Natural killer cell (primary cell): Measurements from ENCODE around the gene CYP27C1. TPM values are rescaled to one million over a fixed set of nuclear protein-coding genes. Genes with fewer than 3 reads are reported as not detected.
A peak's percentile ranks its signal among the peaks of the same experiment; 100 is the strongest.

Source experiments
- ATAC-seq, 3 donors: fragments of 150-1000 bp in 2 of 3; fragments of 200-7000 bp in 1 of 3; cut with Tn5 transposase; 1 replicate in 1 of 3; 2 replicates in 2 of 3; pipeline ENCODE4 v1.10.0; 2021; ENCODE audit warnings: mild to moderate bottlenecking in 2 of 3, moderate library complexity in 2 of 3
- DNase-seq, 2 donors: peaks; one replicate each; pipeline versions ENCODE4 v3.0.0 to v3.0.0-alpha.2; 2013 to 2021; ENCODE audit warnings: mixed read lengths in 1 of 2
- H3K27ac ChIP-seq: one replicate; pipeline ENCODE4 v1.5.1; 2013; ENCODE audit warnings: mild to moderate bottlenecking, low read length
- H3K27me3 ChIP-seq: one replicate; pipeline ENCODE4 v1.6.1; 2013; ENCODE audit warnings: low read length; ENCODE audit not compliant: control insufficient read depth, insufficient read depth
- H3K36me3 ChIP-seq: one replicate; pipeline ENCODE4 v1.6.1; 2013; ENCODE audit warnings: low read length; ENCODE audit not compliant: control insufficient read depth, insufficient read depth
- H3K4me1 ChIP-seq: one replicate; pipeline ENCODE4 v1.6.1; 2013; ENCODE audit warnings: low read length; ENCODE audit not compliant: control insufficient read depth, insufficient read depth
- H3K4me3 ChIP-seq: one replicate; pipeline ENCODE4 v1.5.1; 2013; ENCODE audit warnings: low read length
- H3K9me3 ChIP-seq: one replicate; pipeline ENCODE4 v1.6.1; 2013; ENCODE audit warnings: low read length; ENCODE audit not compliant: control insufficient read depth, insufficient read depth
- H3K27ac Mint-ChIP-seq, 2 donors: one replicate each; pipeline ENCODE4 v1.8.0; 2022; ENCODE audit warnings: mild to moderate bottlenecking in 2 of 2, mixed read lengths in 2 of 2, moderate library complexity in 1 of 2
- H3K27me3 Mint-ChIP-seq, 2 donors: one replicate each; pipeline ENCODE4 v1.8.0; 2022; ENCODE audit warnings: low read depth in 2 of 2, mixed read lengths in 2 of 2
- H3K36me3 Mint-ChIP-seq: one replicate; pipeline ENCODE4 v1.8.0; 2022; ENCODE audit warnings: mixed read lengths
- H3K4me1 Mint-ChIP-seq, 2 donors: one replicate each; pipeline ENCODE4 v1.8.0; 2022; ENCODE audit warnings: mixed read lengths in 2 of 2
- H3K4me3 Mint-ChIP-seq: one replicate; pipeline ENCODE4 v1.8.0; 2022; ENCODE audit warnings: mild to moderate bottlenecking, moderate library complexity, mixed read lengths
- H3K9me3 Mint-ChIP-seq, 2 donors: one replicate each; pipeline ENCODE4 v1.8.0; 2022; ENCODE audit warnings: mixed read lengths in 2 of 2
- WGBS: methylation state at CpG from one replicate; pipeline ENCODE4 v1.1.7; 2013; ENCODE audit warnings: missing lambda C conversion rate; ENCODE audit not compliant: insufficient coverage; 5-methylcytosine and 5-hydroxymethylcytosine counted together
- intact Hi-C: fragments of 100-400 bp; cut with micrococcal nuclease; formaldehyde crosslinking; loops from one replicate; pipeline ENCODE4 v1.14.2; 2022
- total RNA-seq, 4 donors: library from RNA; stranded (reverse); fragments of 120-200 nt in 1 of 4; gene quantifications; one replicate each; pipeline versions ENCODE4 v1.2.3 to v1.2.4, GENCODE V29; 2013 to 2022
- TF ChIP-seq, protein P1 (sequence below): fragments of 200-600 bp; IDR thresholded peaks from one replicate; pipeline ENCODE4 v1.8.0; 2022; ENCODE audit warnings: antibody characterized with exemption

Gene CYP27C1
- total RNA-seq, 3 donors from 2014 or later (not counting 1 experiment from before 2014, with no cell fraction given): not detected

DNA sequence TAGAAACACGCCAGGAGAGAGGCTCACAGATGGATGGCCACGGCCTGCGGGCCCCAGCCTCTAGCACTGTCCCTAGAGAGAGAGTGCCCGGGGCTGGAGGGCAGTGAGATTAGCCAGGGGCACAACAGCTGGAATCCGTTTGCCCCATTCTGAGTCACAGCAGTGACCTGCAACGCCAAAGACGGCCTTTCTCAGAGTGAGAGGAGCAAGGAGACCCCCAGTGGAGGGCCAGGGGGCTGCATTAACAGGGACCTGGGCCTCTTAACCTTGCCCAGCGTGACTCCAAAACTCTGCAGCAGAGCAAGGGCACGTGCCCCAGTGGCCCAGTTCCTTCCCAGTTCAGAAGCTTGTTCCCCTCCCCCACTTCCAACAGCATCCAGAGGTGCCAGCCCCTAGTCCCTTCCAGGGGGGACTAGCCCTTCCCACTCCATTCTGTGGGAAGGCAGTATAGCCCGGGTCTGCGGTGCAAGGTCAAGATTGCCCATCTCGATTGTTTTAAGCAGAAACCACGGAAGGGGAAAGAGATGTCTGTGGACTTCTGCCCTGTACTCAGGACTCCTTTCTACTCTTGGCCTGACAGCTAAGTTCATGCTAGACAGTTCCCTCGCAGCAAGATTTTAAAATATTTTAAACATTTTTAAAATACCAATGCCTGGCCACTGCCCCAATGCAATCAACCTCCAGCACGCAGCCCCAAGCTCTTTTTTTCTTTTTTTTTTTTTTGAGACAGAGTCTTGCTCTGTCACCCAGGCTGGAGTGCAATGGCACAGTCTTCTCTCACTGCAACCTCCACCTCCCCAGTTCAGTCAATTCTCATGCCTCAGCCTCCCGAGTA, 62.2 kb downstream of the CYP27C1 start:
- ATAC-seq (no peak), DNase-seq (peak in 1 of 2 donors; percentile 10)
- TF ChIP-seq, protein P1, sequence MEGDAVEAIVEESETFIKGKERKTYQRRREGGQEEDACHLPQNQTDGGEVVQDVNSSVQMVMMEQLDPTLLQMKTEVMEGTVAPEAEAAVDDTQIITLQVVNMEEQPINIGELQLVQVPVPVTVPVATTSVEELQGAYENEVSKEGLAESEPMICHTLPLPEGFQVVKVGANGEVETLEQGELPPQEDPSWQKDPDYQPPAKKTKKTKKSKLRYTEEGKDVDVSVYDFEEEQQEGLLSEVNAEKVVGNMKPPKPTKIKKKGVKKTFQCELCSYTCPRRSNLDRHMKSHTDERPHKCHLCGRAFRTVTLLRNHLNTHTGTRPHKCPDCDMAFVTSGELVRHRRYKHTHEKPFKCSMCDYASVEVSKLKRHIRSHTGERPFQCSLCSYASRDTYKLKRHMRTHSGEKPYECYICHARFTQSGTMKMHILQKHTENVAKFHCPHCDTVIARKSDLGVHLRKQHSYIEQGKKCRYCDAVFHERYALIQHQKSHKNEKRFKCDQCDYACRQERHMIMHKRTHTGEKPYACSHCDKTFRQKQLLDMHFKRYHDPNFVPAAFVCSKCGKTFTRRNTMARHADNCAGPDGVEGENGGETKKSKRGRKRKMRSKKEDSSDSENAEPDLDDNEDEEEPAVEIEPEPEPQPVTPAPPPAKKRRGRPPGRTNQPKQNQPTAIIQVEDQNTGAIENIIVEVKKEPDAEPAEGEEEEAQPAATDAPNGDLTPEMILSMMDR: no peak
- Histone ChIP-seq H3K9me3 (no peaks in the 10 kb centered on the region), H3K27me3 (no peaks in the 10 kb centered on the region), H3K4me1 (no peaks in the 10 kb centered on the region), H3K4me3 (no peak overlapping the region), H3K27ac (no peak overlapping the region), H3K36me3 (no peaks in the 10 kb centered on the region)
- H3K9me3 Mint-ChIP-seq: no peaks in the 10 kb centered on the region
- H3K27ac Mint-ChIP-seq: no peak overlapping the region
- intact Hi-C loops: no loop called here
- WGBS: 84% methylated on average over 15 of the region's 16 CpGs
- peaks cover 5 to 11% of the 10 kb centered on the region in 2 donors for H3K4me1 Mint-ChIP-seq
- H3K4me3 Mint-ChIP-seq: no peak overlapping the region
- no peaks in the 10 kb centered on the region for H3K36me3 Mint-ChIP-seq
- H3K27me3 Mint-ChIP-seq: peaks cover 0 to 5% of the 10 kb centered on the region in 2 donors

DNA sequence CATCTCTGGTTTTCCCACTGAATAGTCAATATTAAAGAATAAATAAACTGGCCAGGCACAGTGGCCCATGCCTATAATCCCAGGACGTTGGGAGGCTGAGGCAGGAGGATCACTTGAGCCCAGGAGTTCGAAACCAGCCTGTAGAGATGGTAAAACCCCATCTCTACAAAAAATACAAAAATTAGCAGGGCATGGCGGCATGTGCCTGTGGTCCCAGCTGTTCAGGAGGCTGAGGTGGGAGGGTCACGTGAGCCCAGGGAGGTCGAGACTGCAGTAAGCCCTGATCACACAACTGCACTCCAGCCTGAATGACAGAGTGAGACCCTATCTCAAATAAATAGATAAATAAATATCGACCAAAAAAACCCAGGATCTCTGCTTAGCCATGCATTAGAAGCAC, 63.0 kb downstream of the CYP27C1 start:
- no peaks in the 10 kb centered on the region for H3K4me1 ChIP-seq
- intact Hi-C loops: no loop called here
- no peak for DNase-seq
- Mint-ChIP-seq H3K27me3 (peaks cover 0 to 5% of the 10 kb centered on the region in 2 donors), H3K4me3 (no peak overlapping the region), H3K36me3 (no peaks in the 10 kb centered on the region), H3K27ac (no peak overlapping the region), H3K9me3 (no peaks in the 10 kb centered on the region), H3K4me1 (peaks cover 5 to 11% of the 10 kb centered on the region in 2 donors)
- H3K27me3 ChIP-seq: no peaks in the 10 kb centered on the region
- no peak overlapping the region for H3K27ac ChIP-seq
- TF ChIP-seq, protein P1: no peak
- 78% methylated on average over 5 of the region's 6 CpGs for WGBS
- H3K4me3 ChIP-seq: no peak overlapping the region
- H3K36me3 ChIP-seq: no peaks in the 10 kb centered on the region
- ATAC-seq: no peak
- no peaks in the 10 kb centered on the region for H3K9me3 ChIP-seq

DNA sequence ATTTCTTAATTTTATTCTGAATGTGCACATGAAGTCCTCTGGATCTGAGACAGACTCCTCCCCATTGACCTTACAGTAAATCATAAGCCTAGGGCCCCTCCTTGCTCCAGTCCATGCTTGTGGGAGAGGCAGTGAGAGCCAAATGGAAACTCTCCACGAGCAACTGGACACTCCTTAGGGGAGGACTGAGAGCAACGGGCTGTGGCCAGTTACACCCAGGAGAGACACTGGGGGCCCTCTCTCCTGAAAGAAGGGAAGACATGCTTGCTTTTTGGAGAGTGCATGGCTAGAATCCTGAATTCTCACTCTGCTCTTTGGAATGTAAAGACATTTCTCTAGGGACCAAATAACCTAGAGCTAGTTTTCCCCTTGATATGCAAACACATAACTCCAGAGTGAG, 64.2 kb downstream of the CYP27C1 start:
- peaks cover 0 to 5% of the 10 kb centered on the region in 2 donors for H3K27me3 Mint-ChIP-seq
- peaks cover 2% of the 10 kb centered on the region for H3K9me3 ChIP-seq
- H3K36me3 ChIP-seq: no peaks in the 10 kb centered on the region
- peaks cover 5 to 11% of the 10 kb centered on the region in 2 donors for H3K4me1 Mint-ChIP-seq
- no peaks in the 10 kb centered on the region for H3K4me1 ChIP-seq
- WGBS: 80% methylated on average over 2 of the region's 2 CpGs
- intact Hi-C loops: no loop called here
- H3K36me3 Mint-ChIP-seq: no peaks in the 10 kb centered on the region
- no peaks in the 10 kb centered on the region for H3K27me3 ChIP-seq
- no peak overlapping the region for H3K27ac ChIP-seq
- DNase-seq (no peak), ATAC-seq (no peak)
- TF ChIP-seq, protein P1: no peak
- H3K9me3 Mint-ChIP-seq: no peaks in the 10 kb centered on the region
- H3K27ac Mint-ChIP-seq: no peak overlapping the region
- H3K4me3 ChIP-seq: no peak overlapping the region
- no peak overlapping the region for H3K4me3 Mint-ChIP-seq
